HepG2 (cell line): ENCODE measurements around the gene FIBCD1. TPM values are rescaled to one million over a fixed set of nuclear protein-coding genes. Genes with fewer than 3 reads are reported as not detected.

ENCODE experiments used
- ATAC-seq: fragments of 200-7000 bp; cut with Tn5 transposase; 3 replicates; pipeline ENCODE4 v1.9.1; 2020; ENCODE audit warnings: mild to moderate bottlenecking, moderate library complexity
- BruUV-seq: library from RNA; stranded (reverse); fragments of 400-500 nt; replicated peaks from 2 replicates; lab custom pipeline; 2021; lab: Mats Ljungman, UMichigan
- CTCF ChIA-PET: fragments of 300-600 bp; formaldehyde crosslinking; extraction: SDS; loops from one replicate; lab custom pipeline; 2021; ENCODE audit warnings: low total read pairs, inconsistent platforms, low intra/inter-chr PET ratio; lab: Yijun Ruan, JAX
- POLR2A ChIA-PET: fragments of 350-600 bp; sonication (Branson Sonifier 250); formaldehyde crosslinking; loops from one replicate; lab custom pipeline; 2020; ENCODE audit warnings: antibody characterized with exemption, inconsistent platforms; lab: Yijun Ruan, JAX
- DNase-seq: peaks from one replicate; pipeline ENCODE4 v3.0.0-alpha.2; 2015; ENCODE audit warnings: low spot score
- FAIRE-seq: peaks from 3 replicates; lab custom pipeline; 2011; peaks lifted over from hg19 to GRCh38; lab: Jason Lieb, UNC
- H2AFZ ChIP-seq: one replicate; pipeline ENCODE4 v1.6.1; 2011; ENCODE audit warnings: low read length, inconsistent platforms
- H3K27ac ChIP-seq: fragments of 300-600 bp; 3 replicates; pipeline ENCODE4 v1.8.0; 2011; ENCODE audit warnings: mixed run types, mild to moderate bottlenecking, mixed read lengths, low read length, inconsistent platforms; ENCODE audit not compliant: insufficient read depth; ENCODE audit errors: extremely low read length
- H3K27me3 ChIP-seq, 2 experiments: fragments of 200-600 bp in 1 of 2; 2 replicates in 1 of 2; 3 replicates in 1 of 2; pipeline versions ENCODE4 v1.6.0 to v1.8.0; 2011; ENCODE audit warnings: low read length in 2 of 2, mild to moderate bottlenecking in 2 of 2, moderate library complexity in 2 of 2, inconsistent platforms in 1 of 2; ENCODE audit not compliant: insufficient read depth in 2 of 2, control insufficient read depth in 1 of 2
- H3K36me3 ChIP-seq, 2 experiments: fragments of 200-600 bp in 1 of 2; replicated peaks in 1 of 2; 2 replicates in 1 of 2; 3 replicates in 1 of 2; pipeline versions ENCODE4 v1.5.1 to v1.8.0; 2011; ENCODE audit warnings: low read length in 2 of 2, inconsistent platforms in 1 of 2; ENCODE audit not compliant: insufficient read depth in 2 of 2, control insufficient read depth in 1 of 2
- H3K4me1 ChIP-seq: 2 replicates; pipeline ENCODE4 v1.5.1; 2012; ENCODE audit warnings: low read length, inconsistent platforms; ENCODE audit not compliant: insufficient read depth
- H3K4me2 ChIP-seq: 2 replicates; pipeline ENCODE4 v1.6.0; 2011; ENCODE audit warnings: low read depth, low read length, inconsistent platforms
- H3K4me3 ChIP-seq, 3 experiments: fragments of 200-600 bp in 1 of 3; sonication (generic), shearing (Covaris generic) in 1 of 3; replicated peaks in 1 of 3; 2 replicates each; pipeline ENCODE4 v1.5.1; 2011 to 2016; ENCODE audit warnings: low read length in 3 of 3, inconsistent platforms in 2 of 3, low read depth in 2 of 3, mild to moderate bottlenecking in 2 of 3, control low read depth in 1 of 3, mixed read lengths in 1 of 3; ENCODE audit not compliant: insufficient read depth in 1 of 3
- H3K79me2 ChIP-seq: one replicate; pipeline ENCODE4 v1.6.1; 2011; ENCODE audit warnings: low read length, inconsistent platforms; ENCODE audit not compliant: insufficient read depth
- H3K9ac ChIP-seq: 2 replicates; pipeline ENCODE4 v1.6.0; 2011; ENCODE audit warnings: mild to moderate bottlenecking, low read depth, low read length, inconsistent platforms; ENCODE audit not compliant: insufficient read depth
- H3K9me3 ChIP-seq: 2 replicates; pipeline ENCODE4 v1.5.1; 2012; ENCODE audit warnings: mild to moderate bottlenecking, low read length
- H4K20me1 ChIP-seq: 2 replicates; pipeline ENCODE4 v1.6.0; 2011; ENCODE audit warnings: inconsistent platforms, mild to moderate bottlenecking, low read length, moderate library complexity; ENCODE audit not compliant: insufficient read depth
- ARID3A ChIP-seq: IDR thresholded peaks from 2 replicates; pipeline ENCODE4 v1.6.1; 2012; ENCODE audit warnings: low read depth, low read length, improper control_type of control experiment
- GFI1 ChIP-seq: sonication (generic); formaldehyde crosslinking; IDR thresholded peaks from 2 replicates; pipeline ENCODE4 v1.5.0; 2020; ENCODE audit warnings: missing genetic modification reagents, mild to moderate bottlenecking, borderline replicate concordance
- HIVEP1 ChIP-seq: sonication (generic); formaldehyde crosslinking; IDR thresholded peaks from 2 replicates; pipeline ENCODE4 v1.4.0; 2020; ENCODE audit warnings: mild to moderate bottlenecking, missing genetic modification reagents
- MYC ChIP-seq: sonication (generic); formaldehyde crosslinking; IDR thresholded peaks from 2 replicates; pipeline ENCODE4 v1.9.0; 2021; ENCODE audit warnings: missing genetic modification reagents, borderline replicate concordance
- RBM39 ChIP-seq: fragments of 200-400 bp; formaldehyde crosslinking; IDR thresholded peaks from one replicate; pipeline ENCODE4 v1.6.1; 2018; ENCODE audit warnings: antibody characterized with exemption, mild to moderate bottlenecking, low read depth, low read length; ENCODE audit not compliant: poor library complexity, severe bottlenecking
- ZMAT5 ChIP-seq: sonication (generic); formaldehyde crosslinking; IDR thresholded peaks from 2 replicates; pipeline ENCODE4 v1.5.0; 2020; ENCODE audit warnings: mild to moderate bottlenecking, low read depth, missing genetic modification reagents, borderline replicate concordance
- ZNF12 ChIP-seq: sonication (generic); formaldehyde crosslinking; IDR thresholded peaks from 2 replicates; pipeline ENCODE4 v1.5.0; 2020; ENCODE audit warnings: missing genetic modification reagents
- ZNF512B ChIP-seq: sonication (generic); formaldehyde crosslinking; IDR thresholded peaks from 2 replicates; pipeline ENCODE4 v1.5.1; 2020; ENCODE audit warnings: missing genetic modification reagents, mild to moderate bottlenecking, borderline replicate concordance
- ZNF687 ChIP-seq: sonication (generic); formaldehyde crosslinking; IDR thresholded peaks from 2 replicates; pipeline ENCODE4 v1.5.1; 2020; ENCODE audit warnings: mild to moderate bottlenecking, missing genetic modification reagents, moderate library complexity
- ZNF75D ChIP-seq: sonication (generic); formaldehyde crosslinking; IDR thresholded peaks from 2 replicates; pipeline ENCODE4 v1.8.1; 2023; ENCODE audit warnings: missing genetic modification reagents, mild to moderate bottlenecking, borderline replicate concordance
- WGBS: methylation state at CpG from one replicate; pipeline ENCODE4 v1.1.6; 2017; ENCODE audit warnings: low lambda C conversion rate; 5-methylcytosine and 5-hydroxymethylcytosine counted together
- in situ Hi-C: cut with HindIII; loops from 2 replicates; pipeline ENCODE4 v1.10.0; 2017; ENCODE audit warnings: low pct_unique_long_range_greater_than_20kb; ENCODE audit not compliant: extremely low pct_ligation_motif_present
- intact Hi-C: fragments of 100-400 bp; cut with micrococcal nuclease; formaldehyde crosslinking; loops from one replicate; pipeline ENCODE4 v1.10.0; 2022; ENCODE audit not compliant: unreplicated experiment
- polyA plus RNA-seq, 8 experiments: library from polyadenylated mRNA; depleted of rRNA in 3 of 8; stranded (reverse) in 7 of 8; unstranded in 1 of 8; fragments of >200 nt; fragmentation: Illumina TruSeq in 4 of 8; extraction: Trizol in 4 of 8; gene quantifications; 2 replicates each; pipeline versions ENCODE4 v1.2.1 to v1.2.3, GENCODE V29; 2011 to 2016; ENCODE audit warnings: low read depth in 4 of 8, missing spikeins in 1 of 8, mixed read lengths in 1 of 8; ENCODE audit not compliant: insufficient read depth in 1 of 8
- total RNA-seq, 5 experiments: library from RNA; depleted of rRNA; stranded (reverse); fragments of >200 nt; fragmentation: Illumina TruSeq; extraction: Trizol; gene quantifications; 2 replicates each; pipeline ENCODE4 v1.2.3, GENCODE V29; 2016; ENCODE audit warnings: low read depth in 1 of 5
- TF ChIP-seq, protein P1 (sequence below): sonication (generic); formaldehyde crosslinking; IDR thresholded peaks from 2 replicates; pipeline ENCODE4 v1.5.0; 2020; ENCODE audit warnings: mild to moderate bottlenecking, missing genetic modification reagents, moderate library complexity

Gene FIBCD1
- total and polyA plus RNA-seq, 2 of the 13 experiments (the other 11 are each of a cell fraction or from before 2014, with no cell fraction given), result 0.55 to 0.89 TPM

DNA sequence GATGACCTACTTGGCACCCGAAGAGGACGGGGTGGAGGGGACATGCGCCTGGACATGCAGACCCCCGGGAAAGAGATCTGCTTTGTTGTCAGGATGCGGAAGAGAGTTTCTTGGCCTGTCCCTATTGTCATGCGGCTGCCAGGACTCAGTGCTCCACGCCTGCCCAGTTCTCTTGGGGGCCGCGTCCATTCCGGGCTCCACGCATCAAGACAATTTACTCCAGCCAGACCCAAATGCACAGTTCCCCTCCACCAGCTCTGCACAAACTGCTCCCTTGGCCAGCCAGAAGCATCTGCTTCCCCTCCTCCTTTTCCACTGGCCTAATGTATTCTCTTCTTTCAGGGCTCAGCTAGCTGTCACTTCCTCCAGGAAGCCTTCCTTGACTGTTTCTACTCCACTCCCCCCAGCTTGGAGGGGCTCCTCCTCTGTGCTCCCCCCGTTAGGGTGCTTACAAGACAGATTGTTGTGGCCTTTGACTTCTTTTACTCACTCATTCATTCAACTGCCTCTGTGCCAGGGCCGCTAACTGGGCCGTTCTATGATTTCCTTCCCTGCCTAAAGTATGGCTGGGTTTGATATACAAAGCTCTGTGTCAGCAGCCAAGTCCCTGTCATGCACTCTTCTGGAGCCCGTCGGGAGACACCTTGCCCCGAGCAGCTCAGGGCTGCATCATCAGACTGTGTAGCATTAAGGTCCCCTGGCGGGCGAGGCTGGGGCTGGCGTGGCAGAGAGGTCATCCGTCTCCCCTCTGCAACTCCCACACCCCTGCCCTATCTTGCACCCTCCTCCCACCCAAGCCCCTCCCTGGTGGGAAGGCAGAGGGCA is 6.6 kb downstream of the FIBCD1 start:
- 55% methylated on average over 15 of the region's 21 CpGs for WGBS
- TF ChIP-seq ARID3A (no peak), HIVEP1 (CRISPR knock-in tag) (no peak), RBM39 (no peak), ZMAT5 (no peak), ZNF512B (CRISPR knock-in tag) (no peak), ZNF75D (CRISPR knock-in tag) (no peak), ZNF687 (CRISPR knock-in tag) (0 out of 2 replicates have a peak, but pooled peaks have one; percentile 9), GFI1 (CRISPR knock-in tag) (no peak), ZNF12 (no peak), MYC (no peak)
- TF ChIP-seq, protein P1, sequence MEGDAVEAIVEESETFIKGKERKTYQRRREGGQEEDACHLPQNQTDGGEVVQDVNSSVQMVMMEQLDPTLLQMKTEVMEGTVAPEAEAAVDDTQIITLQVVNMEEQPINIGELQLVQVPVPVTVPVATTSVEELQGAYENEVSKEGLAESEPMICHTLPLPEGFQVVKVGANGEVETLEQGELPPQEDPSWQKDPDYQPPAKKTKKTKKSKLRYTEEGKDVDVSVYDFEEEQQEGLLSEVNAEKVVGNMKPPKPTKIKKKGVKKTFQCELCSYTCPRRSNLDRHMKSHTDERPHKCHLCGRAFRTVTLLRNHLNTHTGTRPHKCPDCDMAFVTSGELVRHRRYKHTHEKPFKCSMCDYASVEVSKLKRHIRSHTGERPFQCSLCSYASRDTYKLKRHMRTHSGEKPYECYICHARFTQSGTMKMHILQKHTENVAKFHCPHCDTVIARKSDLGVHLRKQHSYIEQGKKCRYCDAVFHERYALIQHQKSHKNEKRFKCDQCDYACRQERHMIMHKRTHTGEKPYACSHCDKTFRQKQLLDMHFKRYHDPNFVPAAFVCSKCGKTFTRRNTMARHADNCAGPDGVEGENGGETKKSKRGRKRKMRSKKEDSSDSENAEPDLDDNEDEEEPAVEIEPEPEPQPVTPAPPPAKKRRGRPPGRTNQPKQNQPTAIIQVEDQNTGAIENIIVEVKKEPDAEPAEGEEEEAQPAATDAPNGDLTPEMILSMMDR (CRISPR knock-in tag), result peak; percentile 38

More for the DNA sequence above, 6.6 kb downstream of the FIBCD1 start:
- peak; percentile 49 for ATAC-seq
- Histone ChIP-seq H3K4me1 (peaks cover 52% of the 10 kb centered on the region), H2AFZ (no peak overlapping the region), H4K20me1 (no peaks in the 10 kb centered on the region), H3K9ac (no peak overlapping the region), H3K36me3 (no peaks in the 10 kb centered on the region), H3K79me2 (no peaks in the 10 kb centered on the region), H3K27me3 (peaks cover 10 to 95% of the 10 kb centered on the region in 2 experiments; a peak in 4 of 5 replicates), H3K27ac (no peak overlapping the region), H3K4me3 (no peak overlapping the region), H3K4me2 (no peak overlapping the region; the same call in 1 of the 2 replicates), H3K9me3 (no peaks in the 10 kb centered on the region)
- POLR2A ChIA-PET, result no interaction called here
- DNase-seq, result no peak
- in situ Hi-C loops (no loop called here), intact Hi-C loops (no loop called here)
- FAIRE-seq, result no peak
- BruUV-seq, result no TSS peak
- CTCF ChIA-PET, result no interaction called here
